Measurements from ENCODE around the gene SAP30BP. TPM values are rescaled to one million over a fixed set of nuclear protein-coding genes. Genes with fewer than 3 reads are reported as not detected.

SAP30BP gene
- total and polyA plus RNA-seq, 2 of the 8 experiments (the other 6 are each of a cell fraction or from before 2014, with no cell fraction given): 63.3 to 79.9 TPM

GRCh38 chr17:75723171-75723930 is 56.2 kb downstream of the SAP30BP start:
- H4K8ac ChIP-seq (ENCODE audit: extremely low read depth, insufficient read depth, low read length): 0 out of 2 replicates have a peak overlapping the region, but pooled peaks have one; percentile 16
- no peaks in the 10 kb centered on the region for H3K36me3 ChIP-seq (ENCODE audit: control insufficient read depth in 2 of 4, insufficient read depth in 4 of 4, low read length in 3 of 4)
- H2AFZ ChIP-seq (ENCODE audit: low read length): no peak overlapping the region
- no peak overlapping the region for H2BK15ac ChIP-seq (ENCODE audit: low read length)
- ChIA-PET CTCF (ENCODE audit: partially characterized antibody) (interaction anchor here (0.7 to 5.6 kb wide), 7 partner anchors 13 to 618 kb away, joined by 3 to 64 read pairs (median 5); partner anchors contain the start of gene SMIM5), POLR2A (ENCODE audit: partially characterized antibody) (interaction anchor here (1.1 to 1.7 kb wide), 4 partner anchors 30 to 57 kb away, joined by 3 to 6 read pairs (median 3); no protein-coding TSS in a partner anchor)
- no peak overlapping the region for H3K23ac ChIP-seq (ENCODE audit: insufficient read length)
- no peak overlapping the region for H4K91ac ChIP-seq (replicated peaks; ENCODE audit: insufficient read length, low read length)
- H3K4ac ChIP-seq (replicated peaks; ENCODE audit: insufficient read length, low read depth, low read length): peak overlapping the region; percentile 59
- DNase-seq (ENCODE audit: low read depth in 1 of 2, low spot score in 2 of 2) (no peak), FAIRE-seq (no peak)
- H3K27me3 ChIP-seq (replicated peaks in 1 of 4; ENCODE audit: control insufficient read depth in 3 of 4, extremely low read depth in 1 of 4, insufficient read depth in 3 of 4, low read length in 3 of 4): peaks cover 4 to 29% (median 17%) of the 10 kb centered on the region in 4 experiments; a peak in 6 of 7 replicates
- peaks cover 0 to 8% (median 4%) of the 10 kb centered on the region in 4 experiments; a peak in 4 of 7 replicates for H3K4me1 ChIP-seq (replicated peaks in 1 of 4; ENCODE audit: control insufficient read depth in 3 of 4, insufficient read depth in 4 of 4, low read length in 3 of 4)
- peaks cover 0 to 2% of the 10 kb centered on the region in 2 experiments for H4K20me1 ChIP-seq (replicated peaks in 1 of 2; ENCODE audit: control insufficient read depth in 1 of 2, insufficient read depth in 2 of 2, low read length in 2 of 2)
- peaks cover 11% of the 10 kb centered on the region; the same call in 1 of the 2 replicates for H3K23me2 ChIP-seq (ENCODE audit: low read depth, low read length)
- no peak overlapping the region for H3K4me2 ChIP-seq (ENCODE audit: insufficient read depth in 1 of 2, low read depth in 2 of 2, low read length in 2 of 2)
- 94% methylated on average over 17 of the region's 18 CpGs; no CpG with 5 or more reads in 1 of the 2 experiments for WGBS, 2 experiments (ENCODE audit: extremely low coverage in 1 of 2, insufficient coverage in 1 of 2, insufficient read length in 1 of 2, insufficient replicate concordance in 2 of 2, low coverage in 1 of 2, low lambda C conversion rate in 2 of 2, missing lambda C conversion rate in 1 of 2)
- no peak overlapping the region for H2BK20ac ChIP-seq (ENCODE audit: low read length)
- no peak overlapping the region for H3K27ac ChIP-seq (ENCODE audit: low read depth, low read length)
- no peaks in the 10 kb centered on the region for H3K9me3 ChIP-seq (ENCODE audit: insufficient read depth in 2 of 2, low read depth in 1 of 2, low read length in 1 of 2)
- no peak overlapping the region for H3K56ac ChIP-seq (replicated peaks; ENCODE audit: insufficient read length, low read depth, low read length)
- no peaks in the 10 kb centered on the region for H3K79me1 ChIP-seq (ENCODE audit: low read depth, low read length)
- no peak overlapping the region for H2BK5ac ChIP-seq (ENCODE audit: low read depth, low read length)
- no peak overlapping the region for H3K9ac ChIP-seq (replicated peaks in 1 of 4; ENCODE audit: extremely low read depth in 1 of 4, low read depth in 3 of 4, low read length in 3 of 4)
- H3K79me2 ChIP-seq (ENCODE audit: control insufficient read depth in 1 of 2, insufficient read depth in 2 of 2, low read length in 2 of 2): no peaks in the 10 kb centered on the region
- H2BK120ac ChIP-seq (replicated peaks; ENCODE audit: low read depth, low read length): no peak overlapping the region
- H3K18ac ChIP-seq (ENCODE audit: extremely low read depth, low read length): no peak overlapping the region
- no peak overlapping the region for H3K14ac ChIP-seq (ENCODE audit: insufficient read length)
- no peak overlapping the region for H2AK5ac ChIP-seq (ENCODE audit: low read depth, low read length)
- no peak overlapping the region for H4K5ac ChIP-seq (ENCODE audit: insufficient read length, low read depth, low read length)
- H3K4me3 ChIP-seq (ENCODE audit: extremely low read depth in 1 of 4, insufficient read depth in 2 of 4, low read depth in 3 of 4, low read length in 4 of 4): no peak overlapping the region
- H2BK12ac ChIP-seq (ENCODE audit: low read depth, low read length): no peak overlapping the region
- no peak for TF ChIP-seq SIN3A (conservative IDR thresholded peaks at IDR 0.05 in 1 of 2, IDR thresholded peaks at IDR 0.05 in 1 of 2; ENCODE audit: low read depth in 1 of 2, low read length in 2 of 2)
- no peak for TF ChIP-seq ZNF274 (IDR thresholded peaks at IDR 0.05; ENCODE audit: borderline replicate concordance, extremely low read depth, low read length)
- no peak for TF ChIP-seq EZH2 (IDR thresholded peaks at IDR 0.05; ENCODE audit: low read depth, low read length, severe bottlenecking)
- TF ChIP-seq HDAC6 (IDR thresholded peaks at IDR 0.05; ENCODE audit: low read depth, low read length): no peak
- no peak for TF ChIP-seq MAFK (IDR thresholded peaks at IDR 0.05; ENCODE audit: low read depth, low read length)
- TF ChIP-seq CREB1 (IDR thresholded peaks at IDR 0.05): no peak
- no peak for TF ChIP-seq RXRA (IDR thresholded peaks at IDR 0.05; ENCODE audit: insufficient read depth, low read depth, low read length)
- no peak for TF ChIP-seq SRF (IDR thresholded peaks at IDR 0.05; ENCODE audit: low read depth, low read length)
- no peak for TF ChIP-seq HDAC2 (IDR thresholded peaks at IDR 0.05; ENCODE audit: borderline replicate concordance in 1 of 2, low read depth in 2 of 2, low read length in 2 of 2)
- no peak for TF ChIP-seq SUZ12 (IDR thresholded peaks at IDR 0.05; ENCODE audit: low read length)
- TF ChIP-seq JUN (IDR thresholded peaks at IDR 0.05; ENCODE audit: low read depth, low read length): no peak
- no peak for TF ChIP-seq POU5F1 (IDR thresholded peaks at IDR 0.05; ENCODE audit: low read depth, low read length)

All from H1 (cell line).